DLD1 (cell line): ENCODE results near the gene C19orf38.
"Not testable (repeated sequence)": the region's sequence is repeated elsewhere in the genome, so short reads cannot be mapped to it uniquely, and the experiment has no call there.

Experiments used
- in situ Hi-C: cut with HindIII; loops from 2 replicates; pipeline ENCODE4 v1.10.0; 2017; ENCODE audit warnings: low sequenced_read_pairs

C19orf38 gene

DNA sequence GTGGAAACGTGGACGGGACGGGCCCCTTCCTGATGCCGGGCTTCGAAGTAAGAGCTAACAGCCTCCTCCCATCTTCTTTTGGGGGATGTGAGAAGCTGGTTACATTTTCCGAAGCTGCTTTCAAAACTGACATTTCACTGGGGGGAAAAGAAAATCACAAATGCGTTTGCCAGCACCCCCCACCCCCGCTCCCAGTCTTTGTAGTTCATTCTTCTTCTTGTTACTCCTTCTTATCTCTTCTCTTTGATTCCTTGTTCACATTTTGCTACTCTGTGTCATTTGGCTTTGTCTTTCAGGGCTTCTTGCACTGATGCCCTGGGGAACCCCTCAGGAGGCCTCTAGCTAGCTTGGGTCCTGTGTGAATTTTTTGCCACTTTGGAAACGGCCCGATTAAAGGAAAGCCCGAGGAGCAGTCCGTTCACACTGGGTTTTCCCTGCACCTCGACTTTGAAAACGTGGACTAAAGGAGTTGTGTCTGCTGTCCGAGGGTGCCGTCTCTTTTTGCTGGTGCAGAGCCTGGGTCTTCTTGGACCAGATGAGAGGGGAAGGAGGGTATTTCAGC, 24.4 kb downstream of the C19orf38 start:
- in situ Hi-C loops = no loop called here

DNA sequence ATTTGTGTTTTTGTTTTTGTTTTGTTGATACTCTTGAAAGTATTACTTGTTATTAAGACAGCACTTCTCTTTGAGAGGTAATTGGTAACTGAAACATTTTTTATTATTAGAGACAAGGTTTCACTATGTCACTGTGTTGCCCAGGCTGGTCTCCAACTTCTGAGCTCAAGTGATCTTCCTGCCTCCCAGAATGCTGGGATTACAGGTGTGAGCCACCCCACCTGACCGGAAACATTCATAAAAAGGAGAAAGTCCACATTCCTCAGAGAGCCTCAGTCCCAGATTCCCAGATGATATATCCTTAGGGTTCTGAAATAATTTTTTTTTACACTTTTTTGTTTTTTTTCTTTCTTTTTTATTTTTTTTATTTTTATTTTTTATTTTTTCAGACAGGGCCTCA, 25.8 kb downstream of the C19orf38 start:
- in situ Hi-C loops = no loop called here

DNA sequence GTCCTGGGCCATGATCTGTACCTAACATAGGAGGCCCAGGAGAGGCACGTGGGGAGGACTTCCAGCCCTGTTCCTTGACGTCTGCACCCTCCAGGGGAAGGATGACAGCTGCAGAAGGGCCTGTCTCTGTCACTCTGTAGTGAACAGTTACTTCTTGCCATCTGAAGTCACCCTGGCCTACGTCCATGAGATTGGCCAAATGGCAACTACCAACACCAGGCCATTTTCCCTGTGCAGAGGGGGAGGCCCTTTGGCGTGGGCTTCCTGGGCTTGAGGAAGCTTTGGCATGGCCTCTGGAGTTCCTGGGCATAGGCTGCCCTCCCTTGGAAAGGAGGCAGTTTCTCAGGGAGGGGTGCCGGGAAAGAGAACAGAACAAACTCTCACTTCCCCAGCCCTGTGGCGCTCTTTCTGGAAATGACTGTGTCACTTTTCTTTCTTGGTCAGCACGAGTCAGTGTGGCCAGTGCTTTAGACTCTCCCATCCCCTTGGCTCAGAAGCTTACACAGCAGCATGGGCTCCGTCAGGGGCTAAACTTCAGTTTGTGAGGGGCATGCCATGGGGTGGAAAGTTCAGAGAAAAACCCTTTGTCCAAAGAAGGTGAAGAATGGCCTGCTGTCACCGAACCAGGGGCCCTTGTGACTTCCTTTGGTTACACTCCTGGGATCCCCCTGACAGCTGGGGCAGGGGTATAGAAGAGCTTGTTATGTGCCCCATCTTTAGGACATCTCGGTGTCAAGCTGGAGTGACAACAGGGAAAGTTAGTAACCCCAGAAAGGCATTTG, 28.4 kb downstream of the C19orf38 start:
- in situ Hi-C loops = no loop called here

DNA sequence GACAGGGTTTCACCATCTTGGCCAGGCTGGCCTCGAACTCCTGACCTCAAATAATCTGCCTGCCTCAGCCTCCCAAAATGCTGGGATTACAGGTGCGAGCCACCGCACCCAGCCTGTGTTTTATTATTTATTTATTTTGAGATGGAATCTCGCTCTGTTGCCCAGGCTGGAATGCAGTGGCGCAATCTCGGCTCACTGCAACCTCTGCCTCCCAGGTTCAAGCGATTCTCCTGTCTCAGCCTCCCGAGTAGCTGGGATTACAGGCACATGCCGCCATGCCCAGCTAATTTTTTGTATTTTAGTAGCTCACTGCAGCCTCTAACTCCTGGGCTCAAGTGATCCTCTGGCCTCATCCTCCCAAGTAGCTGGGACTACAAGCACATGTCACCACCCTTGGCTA, 29.4 kb downstream of the C19orf38 start:
- in situ Hi-C loops = not testable (repeated sequence)

DNA sequence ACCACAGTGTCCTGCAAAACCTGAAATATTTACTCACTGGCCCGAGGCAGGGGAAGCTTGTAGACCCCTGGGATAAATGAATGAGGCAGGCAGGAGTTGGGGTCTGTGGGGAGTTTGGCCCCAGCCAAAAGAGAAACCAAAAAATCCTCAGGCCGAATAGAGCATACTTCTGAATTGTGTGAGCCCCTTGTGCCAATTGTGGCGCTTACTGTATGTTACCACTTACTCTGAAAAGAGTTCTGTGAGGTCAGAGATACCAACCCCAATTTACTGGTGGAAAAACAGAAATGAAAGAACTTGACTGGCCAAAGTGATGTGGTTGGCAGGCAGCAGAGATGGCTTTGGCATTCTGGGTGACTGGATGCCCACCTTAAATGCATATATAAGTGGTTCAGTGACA, 30.0 kb downstream of the C19orf38 start:
- in situ Hi-C loops = no loop called here

DNA sequence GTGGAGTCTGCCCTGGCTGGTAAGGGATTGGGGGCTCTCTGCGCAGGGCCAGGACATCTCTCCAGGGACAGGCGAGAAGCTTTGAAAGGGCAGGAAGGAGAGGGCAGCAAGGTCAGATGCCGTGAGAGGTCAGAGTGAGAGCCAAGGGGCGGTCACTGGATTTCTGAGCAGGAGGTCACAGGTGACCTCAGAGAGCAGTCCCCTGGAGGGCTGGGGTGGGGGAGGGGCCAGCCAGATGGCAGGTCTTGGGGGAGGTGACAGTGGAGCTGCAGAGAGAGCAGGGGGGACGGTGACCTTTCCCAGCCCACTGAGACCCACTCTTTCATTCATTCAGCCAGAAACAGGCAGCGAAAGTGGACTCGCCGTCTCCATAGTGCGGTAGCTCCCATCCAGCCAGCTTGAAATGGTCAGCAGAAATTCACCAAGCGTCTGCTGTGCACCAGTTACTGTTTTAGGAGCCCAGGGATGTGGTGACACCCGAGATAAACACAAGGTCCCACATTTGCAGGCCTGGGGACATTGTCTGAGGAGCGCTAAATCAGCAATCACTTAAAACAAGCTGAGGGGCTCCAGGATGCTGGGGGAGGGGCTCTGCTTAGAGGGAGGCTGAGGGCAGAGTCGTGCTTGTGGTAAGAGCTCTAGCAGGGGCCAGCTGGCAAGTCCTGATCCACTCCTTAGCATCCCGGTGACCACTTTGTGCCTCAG, 33.3 kb downstream of the C19orf38 start:
- in situ Hi-C loops = no loop called here

DNA sequence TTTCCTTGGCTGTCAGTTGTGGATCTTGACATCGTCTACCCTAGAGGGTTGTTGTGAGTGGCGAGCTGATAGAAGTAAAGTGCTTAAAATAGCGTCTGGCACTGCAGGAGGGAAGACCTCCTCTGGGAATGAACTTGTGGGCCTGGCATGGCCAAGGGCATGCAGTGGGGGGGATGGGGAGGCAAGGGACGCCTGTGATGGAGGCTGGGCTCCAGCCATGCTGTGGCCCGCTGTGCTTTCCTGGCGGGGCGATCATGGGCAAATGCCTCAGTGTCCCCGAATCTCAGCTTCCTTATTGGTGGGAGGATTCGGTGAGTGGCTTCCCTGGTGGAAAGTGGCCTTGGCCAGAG, 33.9 kb downstream of the C19orf38 start:
- in situ Hi-C loops = no loop called here

DNA sequence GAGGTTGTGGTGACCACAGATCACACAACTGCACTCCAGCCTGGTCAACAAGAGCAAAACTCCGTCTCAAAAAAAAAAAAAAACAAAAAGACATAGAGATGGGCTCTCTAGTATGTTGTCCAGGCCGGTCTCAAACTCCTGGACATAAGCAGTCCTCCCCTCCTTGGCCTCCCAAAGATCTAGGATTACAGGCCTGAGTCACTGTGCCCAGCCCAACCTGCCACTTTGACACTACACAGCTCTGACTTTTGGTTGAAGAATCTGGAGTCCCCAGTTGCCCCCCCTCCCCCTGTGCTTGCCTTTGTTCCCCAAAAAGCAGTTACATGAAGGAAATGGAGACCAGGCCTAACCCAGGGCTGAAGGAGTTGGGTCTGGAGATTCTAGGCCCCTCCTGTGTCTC, 36.1 kb downstream of the C19orf38 start:
- in situ Hi-C loops = no loop called here

DNA sequence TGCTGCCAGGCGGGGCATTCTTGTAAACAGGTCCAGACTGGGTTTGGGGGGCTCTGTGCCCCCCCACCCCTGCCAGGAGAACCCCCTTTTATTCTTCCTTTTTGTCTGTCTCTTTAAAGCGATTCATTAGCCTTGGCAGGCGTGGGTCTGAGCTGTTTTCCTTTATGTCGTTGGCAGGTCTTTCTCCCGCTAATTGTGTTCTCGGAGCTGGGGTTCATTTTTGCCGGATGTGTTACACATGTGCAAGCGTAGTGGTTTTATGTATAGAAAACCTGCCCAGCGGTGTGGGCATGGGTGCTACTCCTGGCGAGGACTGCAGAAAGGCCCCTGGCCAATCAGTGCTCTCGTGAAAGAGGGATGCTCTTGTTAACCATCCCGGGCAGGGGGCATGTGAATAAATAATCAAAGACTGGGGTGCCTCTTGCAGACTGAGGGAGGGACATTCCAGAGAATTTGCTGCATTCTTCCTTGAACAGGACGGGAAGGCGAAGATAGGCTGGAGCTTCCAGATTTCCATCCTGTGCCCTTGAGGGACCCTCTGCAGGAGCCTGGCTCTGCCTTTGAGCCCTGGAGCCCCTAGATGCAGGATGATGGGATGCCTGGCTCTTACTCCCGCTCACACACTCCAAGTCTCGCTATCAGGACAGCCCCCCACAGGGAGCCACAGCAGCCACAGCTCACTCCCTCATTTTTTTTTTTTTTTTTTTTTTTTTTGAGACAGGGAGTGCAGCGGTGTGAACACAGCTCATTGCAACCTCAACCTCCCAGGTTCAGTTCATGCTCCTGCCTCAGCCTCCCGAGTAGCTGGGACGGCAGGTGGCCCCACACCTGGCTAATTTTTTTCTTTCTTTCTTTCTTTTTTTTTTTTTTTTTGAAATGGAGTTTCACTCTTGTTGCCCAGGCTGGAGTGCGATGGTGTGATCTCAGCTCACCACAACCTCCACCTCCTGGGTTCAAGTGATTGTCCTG, 37.3 kb downstream of the C19orf38 start:
- in situ Hi-C loops = no loop called here

DNA sequence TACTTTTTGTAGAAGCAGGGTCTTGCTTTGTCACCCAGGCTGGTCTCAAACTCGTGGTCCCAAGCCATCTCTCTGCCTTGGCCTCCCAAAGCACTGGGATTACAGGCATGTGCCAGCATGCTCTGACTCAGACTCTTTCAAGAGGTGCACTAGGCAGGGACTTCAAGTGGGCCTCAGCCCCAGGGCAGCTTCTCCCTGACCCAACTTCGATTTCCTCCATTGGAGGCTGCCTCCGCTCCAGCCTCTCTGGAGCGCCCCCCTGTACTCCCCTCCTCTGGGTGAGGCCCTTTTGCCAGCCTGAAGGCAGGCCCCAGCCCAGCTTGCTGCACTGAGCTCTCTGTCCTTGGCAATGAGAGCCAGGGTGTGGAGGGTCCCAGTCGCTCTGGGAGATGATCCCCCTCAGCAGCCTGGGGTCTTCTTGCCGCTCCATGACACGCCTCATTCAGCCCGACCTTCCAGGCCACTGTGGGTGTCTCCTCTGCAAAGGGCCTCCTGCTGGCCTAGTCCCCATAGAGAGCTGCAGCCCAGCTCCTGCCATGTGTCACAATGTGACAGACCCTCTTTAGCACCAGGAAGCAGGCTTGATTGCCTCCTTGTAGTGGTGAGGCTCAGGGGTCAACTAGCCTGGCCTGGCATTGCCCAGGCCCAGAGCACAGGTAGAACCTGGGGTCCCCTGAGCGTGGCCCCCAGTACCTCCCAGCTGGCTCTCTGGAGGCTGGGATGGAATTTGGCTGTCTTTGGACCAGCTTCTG, 39.6 kb downstream of the C19orf38 start:
- in situ Hi-C loops = no loop called here

DNA sequence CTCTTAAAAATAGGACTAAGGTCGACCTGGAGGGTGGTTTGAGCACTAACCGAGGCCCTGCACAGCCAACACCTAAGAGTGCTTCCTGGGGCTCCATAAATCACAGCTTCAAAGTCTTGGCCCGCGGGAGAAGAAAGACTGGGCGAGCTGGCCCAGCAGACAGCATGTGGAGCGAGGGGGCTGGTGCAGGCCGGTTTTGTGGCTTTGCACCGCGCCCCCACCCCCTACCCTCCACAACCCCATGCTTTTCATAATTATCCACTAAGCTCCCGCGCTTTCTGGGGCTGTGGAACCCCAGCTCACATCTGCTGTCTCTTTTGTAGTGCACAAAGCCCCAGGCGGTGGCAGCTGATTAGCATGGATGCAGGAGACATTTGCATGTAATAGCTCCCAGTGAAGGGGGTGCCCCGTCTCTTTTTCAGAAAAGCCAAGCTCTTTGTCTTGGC, 40.2 kb downstream of the C19orf38 start:
- in situ Hi-C loops = no loop called here

DNA sequence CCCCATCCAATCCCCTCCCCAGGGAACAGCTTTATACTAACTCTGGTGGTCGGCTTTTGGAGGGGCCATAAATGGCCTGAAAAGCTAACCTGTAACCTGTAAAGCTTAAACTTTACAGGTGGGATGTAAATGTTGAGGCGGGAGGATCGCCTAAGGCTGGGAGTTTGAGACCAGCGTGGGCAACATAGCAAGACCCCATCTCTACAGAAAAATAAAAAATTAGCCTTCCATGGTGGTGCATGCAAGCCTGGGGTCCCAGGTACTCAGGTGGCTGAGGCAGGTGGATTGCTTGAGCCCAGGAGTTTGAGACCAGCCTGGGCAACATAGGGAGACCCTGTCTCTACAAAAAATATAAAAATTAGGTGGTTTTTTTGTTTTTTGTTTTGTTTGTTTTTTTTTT, 41.7 kb downstream of the C19orf38 start:
- in situ Hi-C loops = no loop called here

DNA sequence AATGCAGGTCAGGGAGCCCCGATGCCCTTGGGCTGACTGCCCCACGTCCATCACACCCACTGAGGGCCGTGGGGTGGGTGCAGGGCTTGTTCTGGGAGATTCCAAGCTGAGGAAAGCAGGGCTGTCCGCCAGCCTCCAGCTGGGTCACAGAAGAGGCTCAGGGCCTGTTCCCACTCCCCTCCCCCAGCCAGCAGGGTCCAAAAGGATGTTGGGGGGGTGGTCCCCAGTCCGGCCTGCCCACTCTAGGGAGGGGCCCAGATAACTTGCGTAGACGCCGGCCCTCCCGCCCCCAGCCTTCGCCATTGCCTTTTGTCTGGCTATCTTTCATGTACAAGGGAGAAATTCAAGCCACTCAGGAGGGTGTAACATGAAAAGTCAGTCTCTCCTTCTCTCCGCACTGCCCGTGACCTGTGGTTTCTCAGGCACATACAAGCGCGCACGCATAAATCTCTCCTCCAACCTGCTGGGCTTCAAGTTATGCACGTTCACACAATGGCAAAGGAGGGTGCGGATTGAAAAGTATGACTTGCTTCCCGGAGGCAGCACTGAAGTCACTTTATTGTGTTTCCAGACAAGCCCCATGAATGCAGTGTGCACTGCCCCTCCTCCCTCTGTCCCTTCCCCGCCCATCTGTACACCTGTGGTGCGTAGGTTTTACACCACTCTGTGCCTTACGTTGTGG, 43.3 kb downstream of the C19orf38 start:
- in situ Hi-C loops = no loop called here

DNA sequence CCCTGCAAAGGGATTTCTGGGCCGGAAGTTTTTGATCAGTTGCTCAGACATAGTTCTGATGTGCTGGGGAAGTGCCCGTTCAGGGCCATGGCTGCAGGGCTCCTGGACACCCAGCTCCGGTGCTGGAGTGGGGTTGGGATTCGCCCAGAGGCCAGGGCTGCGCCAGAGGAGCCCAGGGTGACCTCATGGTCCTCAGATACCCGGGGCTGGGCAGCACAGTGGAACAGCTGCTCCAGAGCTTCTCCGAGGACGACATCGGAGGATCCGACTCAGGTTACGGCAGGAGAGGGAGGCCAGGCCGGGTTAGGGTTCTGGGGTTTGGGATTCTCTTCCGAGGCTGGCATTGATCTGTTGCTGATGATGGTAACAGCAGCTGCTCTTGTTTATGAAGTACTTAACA, 44.0 kb downstream of the C19orf38 start:
- in situ Hi-C loops = no loop called here

DNA sequence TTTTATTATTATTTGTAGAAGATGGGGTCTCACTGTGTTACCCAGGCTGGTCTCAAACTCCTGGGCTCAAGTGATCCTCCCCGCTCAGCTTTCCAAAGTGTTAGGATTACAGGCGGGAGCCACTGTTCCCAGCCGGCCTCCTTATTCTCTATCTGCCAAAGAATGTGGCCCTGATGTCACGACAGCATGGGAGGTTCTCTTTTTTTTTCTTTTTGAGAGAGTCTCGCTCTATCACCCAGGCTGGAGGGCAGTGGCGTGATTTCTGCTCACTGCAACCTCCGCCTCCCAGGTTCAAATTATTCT, 46.6 kb downstream of the C19orf38 start:
- in situ Hi-C loops = no loop called here

DNA sequence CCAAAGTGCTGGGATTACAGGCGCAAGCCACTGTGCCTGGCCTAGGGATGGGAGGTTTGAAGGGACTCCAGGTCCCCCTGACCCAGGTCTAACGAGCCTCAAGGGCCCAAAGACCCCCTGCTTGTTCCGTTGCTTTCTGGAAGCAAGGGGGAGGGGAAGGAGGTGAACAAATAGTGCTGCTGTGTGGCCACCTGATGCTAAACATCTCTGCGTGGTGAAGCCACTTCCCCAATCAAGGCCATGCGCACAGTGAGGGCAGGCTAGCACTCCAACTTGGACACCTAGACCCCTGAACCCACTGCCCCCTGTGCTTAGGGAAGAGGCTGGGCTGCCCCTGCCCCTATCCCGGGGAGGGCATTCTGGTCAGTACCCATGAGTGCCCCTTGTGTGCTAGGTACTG, 47.1 kb downstream of the C19orf38 start:
- in situ Hi-C loops = no loop called here

DNA sequence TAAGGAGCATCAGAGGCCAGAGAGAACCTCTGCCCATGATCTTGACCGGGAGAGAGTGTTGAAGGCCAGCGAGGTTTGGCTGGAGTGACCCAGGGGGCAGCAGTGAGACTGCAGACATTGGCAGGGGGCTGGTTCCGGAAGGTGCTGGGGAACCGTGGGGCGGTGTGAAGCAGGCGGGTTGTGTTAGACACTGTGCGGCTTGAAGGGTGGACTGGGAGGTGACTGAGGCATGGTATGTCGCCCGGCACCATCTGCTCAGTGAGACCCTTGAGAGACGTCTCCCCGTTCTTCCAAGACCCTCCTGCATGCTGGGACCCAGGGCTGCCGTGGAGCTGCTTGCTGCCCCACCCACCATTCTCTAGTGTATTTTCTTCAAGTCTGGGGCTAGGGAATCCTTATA, 47.7 kb downstream of the C19orf38 start:
- in situ Hi-C loops = no loop called here

DNA sequence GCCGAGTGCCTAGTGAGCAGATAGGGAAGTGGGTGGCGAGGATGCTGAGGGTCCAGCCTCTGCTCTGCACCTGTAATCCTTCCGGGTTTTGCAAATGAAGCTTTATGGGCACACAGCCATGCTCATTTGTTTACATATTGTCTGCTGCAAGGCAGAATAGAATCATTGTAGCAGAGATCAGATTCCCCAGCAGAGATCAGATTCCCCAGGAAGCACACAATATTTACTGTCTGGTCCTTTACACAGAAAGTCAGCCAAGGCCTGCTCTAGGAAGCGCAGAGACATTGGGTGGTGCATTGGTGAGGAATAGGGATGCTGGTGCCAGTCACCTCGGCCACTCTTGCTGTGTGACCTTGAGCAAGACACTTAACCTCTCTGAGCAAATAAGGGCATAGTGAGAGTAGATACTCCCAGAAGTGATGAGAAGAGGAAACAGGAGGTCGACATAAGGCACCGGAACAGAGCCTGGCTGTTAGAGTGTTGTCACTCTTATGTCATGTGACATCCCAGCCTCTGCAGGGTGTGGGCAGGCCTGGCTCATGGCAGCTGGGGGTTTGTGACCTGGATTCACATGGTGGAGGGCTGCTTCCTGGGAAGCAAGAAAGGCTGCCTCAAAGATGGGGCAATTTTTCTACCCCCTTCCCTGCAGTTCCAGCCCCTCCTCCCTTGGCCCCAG, 48.8 kb downstream of the C19orf38 start:
- in situ Hi-C loops = no loop called here

DNA sequence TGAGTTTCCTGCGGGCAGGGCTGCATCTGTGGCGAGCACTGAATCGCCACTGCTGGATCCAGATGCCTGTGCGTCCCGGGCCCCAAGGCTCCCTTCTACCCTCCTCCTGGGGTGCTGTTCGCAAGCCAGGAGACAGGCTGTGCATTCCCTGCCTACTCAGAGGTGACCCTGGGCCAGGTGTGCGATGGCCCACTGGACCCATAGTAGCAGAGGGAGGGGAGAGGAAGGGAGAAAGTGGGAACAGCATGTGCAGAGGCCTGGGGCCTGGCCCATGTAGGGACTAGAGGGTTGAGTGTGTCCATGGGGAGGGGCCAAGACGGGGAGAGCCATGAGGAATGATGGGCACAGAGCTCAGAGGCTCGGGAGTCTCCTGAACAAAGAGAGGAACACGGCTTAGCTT, 50.4 kb downstream of the C19orf38 start:
- in situ Hi-C loops = no loop called here
